GM12872 (cell line): ENCODE data around the gene GLCE.

Source experiments
- TF ChIP-seq, protein P1 (sequence below): IDR thresholded peaks from 3 replicates; pipeline ENCODE4 v1.5.1; 2011; ENCODE audit warnings: low read depth, mild to moderate bottlenecking, low read length, moderate library complexity; ENCODE audit not compliant: insufficient read depth

Gene GLCE

DNA sequence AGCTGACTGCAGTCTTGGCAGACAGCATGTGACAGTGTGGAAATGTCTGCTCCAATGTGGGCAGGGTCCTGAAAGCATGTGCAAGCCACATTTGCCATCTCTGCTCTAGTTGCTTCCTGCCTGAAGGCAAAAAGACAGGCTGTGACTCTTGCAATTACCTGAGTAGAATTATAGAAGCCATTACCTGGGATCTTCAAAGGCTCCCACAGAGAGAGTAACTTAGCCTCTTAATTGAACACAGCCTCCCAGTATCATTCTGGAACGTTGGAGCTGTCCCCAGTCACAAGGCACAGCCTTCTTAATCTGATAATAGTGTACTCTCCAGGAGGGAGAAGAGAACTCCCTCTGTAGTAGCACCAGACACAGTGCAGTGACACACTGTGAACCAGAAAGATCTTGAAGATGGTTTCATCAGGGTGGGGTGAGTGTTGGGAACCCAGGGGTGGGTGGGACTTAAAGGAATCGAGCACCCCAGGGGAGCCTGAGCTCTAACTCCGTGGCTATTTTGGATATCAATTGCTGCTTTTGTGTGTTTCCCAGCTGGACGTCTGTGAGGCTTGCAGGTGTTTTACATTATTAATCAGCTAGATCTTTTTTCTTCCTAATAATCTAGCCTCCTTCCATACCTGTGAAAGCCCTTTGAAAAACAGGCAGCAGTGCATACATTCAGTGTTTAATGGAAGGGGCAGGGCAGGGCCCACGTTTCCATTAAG, 40.6 kb upstream of the GLCE start:
- TF ChIP-seq, protein P1, sequence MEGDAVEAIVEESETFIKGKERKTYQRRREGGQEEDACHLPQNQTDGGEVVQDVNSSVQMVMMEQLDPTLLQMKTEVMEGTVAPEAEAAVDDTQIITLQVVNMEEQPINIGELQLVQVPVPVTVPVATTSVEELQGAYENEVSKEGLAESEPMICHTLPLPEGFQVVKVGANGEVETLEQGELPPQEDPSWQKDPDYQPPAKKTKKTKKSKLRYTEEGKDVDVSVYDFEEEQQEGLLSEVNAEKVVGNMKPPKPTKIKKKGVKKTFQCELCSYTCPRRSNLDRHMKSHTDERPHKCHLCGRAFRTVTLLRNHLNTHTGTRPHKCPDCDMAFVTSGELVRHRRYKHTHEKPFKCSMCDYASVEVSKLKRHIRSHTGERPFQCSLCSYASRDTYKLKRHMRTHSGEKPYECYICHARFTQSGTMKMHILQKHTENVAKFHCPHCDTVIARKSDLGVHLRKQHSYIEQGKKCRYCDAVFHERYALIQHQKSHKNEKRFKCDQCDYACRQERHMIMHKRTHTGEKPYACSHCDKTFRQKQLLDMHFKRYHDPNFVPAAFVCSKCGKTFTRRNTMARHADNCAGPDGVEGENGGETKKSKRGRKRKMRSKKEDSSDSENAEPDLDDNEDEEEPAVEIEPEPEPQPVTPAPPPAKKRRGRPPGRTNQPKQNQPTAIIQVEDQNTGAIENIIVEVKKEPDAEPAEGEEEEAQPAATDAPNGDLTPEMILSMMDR: no peak

DNA sequence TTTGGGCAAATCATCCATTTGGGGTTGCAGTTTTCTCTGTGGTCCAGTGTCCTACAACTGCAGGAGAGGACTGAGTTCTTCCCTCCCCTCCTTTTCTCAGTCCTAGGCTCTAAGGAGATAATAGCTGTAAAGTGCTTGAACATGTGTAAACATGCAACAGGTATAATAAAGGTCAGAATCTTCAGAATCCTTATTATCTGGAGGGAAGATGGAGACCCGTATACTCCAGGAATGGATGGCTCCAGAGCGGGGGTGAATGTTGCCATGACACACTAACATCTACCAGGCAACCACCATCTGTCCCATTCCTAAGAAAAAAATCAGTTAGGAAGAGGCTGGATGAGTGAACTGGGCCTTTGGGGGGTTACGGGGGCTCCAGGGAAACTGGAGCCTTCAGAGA, 39.7 kb upstream of the GLCE start:
- TF ChIP-seq, protein P1: no peak

DNA sequence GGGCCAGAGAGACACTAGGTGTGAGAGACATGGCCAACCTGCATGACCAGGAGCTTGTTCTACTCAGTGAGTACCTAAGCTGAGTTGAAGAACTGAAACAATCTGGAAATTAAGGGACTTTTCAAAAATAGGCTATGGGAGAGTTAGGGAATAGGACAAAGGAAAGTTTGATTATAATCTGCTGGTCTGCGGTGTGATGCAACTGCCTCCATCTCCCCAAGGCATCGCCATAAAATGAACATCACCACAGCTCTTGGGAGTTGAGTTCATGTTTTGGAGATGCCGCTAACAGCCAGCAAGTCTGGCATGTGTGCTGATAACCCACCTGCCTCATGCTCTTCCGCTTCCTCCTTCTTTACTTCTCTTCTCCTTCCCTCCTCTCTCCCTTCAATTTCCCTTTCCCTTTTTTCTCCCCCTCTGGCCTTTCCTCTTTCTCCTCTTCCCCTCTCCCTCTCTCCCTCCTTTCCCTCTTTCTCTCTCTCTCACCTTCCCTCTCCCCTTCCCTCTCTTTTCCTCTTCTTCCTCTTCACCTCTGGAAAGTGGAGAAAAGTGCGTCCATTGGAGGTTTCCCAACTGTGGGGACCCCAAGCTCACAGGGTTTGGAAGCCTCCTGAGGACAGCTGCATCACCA, 39.1 kb upstream of the GLCE start:
- TF ChIP-seq, protein P1: no peak

DNA sequence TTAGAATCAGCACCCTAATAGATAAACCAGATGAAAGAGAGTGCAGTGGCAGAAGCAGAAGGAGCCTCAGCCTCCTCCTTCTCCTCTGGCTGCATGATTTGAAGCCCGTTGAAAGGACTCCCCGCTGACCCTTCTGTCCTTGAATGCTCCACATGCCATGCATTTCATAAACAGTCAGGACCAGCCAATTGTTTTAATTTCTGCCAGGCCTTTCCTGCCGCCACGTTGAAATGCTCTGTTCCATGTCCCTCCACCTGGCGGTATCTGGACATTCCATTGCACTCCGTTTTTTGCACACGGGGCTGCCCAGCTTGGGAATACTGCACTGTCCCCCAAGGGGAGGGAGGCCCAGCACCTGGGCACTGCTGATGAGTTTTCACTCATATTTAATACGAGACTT, 35.2 kb upstream of the GLCE start:
- TF ChIP-seq, protein P1: no peak

DNA sequence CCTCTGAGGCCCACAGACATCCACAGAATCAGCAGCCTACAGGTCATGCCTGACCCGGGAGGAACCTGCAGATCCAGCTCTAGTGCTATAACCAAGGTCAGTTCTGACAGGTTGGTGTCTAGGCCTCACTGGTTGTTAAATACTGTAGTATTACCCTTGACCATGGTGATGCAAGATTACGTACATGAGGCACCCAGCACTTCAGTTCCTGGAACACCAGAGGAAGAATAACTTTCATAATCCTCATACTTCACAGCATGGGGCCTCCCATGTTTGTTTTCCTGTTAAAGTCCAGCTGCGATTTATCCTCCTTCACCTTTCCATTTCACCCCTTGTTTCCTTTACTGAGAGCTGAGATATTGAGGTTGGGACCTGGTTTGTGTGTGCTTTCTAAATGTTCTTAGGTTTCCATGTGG, 34.4 kb upstream of the GLCE start:
- TF ChIP-seq, protein P1: no peak

DNA sequence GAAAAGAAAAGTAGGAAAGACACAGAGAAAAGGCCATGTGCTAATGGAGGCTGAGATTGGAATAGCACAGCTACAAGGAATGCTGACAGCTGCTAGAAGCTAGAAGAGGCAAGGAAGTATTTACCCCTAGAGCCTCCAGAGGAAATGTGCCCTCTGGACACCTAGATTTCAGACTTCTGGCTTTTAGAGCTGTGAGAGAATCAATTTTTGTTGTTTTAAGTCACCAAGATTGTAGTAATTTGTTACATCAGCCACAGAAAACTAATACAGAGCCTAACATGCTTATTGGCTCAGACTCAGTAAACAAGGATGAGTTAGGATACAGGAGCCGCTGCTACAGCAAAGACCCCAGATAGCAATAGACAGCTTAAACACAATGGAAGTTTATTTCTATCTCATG, 33.1 kb upstream of the GLCE start:
- TF ChIP-seq, protein P1: no peak

DNA sequence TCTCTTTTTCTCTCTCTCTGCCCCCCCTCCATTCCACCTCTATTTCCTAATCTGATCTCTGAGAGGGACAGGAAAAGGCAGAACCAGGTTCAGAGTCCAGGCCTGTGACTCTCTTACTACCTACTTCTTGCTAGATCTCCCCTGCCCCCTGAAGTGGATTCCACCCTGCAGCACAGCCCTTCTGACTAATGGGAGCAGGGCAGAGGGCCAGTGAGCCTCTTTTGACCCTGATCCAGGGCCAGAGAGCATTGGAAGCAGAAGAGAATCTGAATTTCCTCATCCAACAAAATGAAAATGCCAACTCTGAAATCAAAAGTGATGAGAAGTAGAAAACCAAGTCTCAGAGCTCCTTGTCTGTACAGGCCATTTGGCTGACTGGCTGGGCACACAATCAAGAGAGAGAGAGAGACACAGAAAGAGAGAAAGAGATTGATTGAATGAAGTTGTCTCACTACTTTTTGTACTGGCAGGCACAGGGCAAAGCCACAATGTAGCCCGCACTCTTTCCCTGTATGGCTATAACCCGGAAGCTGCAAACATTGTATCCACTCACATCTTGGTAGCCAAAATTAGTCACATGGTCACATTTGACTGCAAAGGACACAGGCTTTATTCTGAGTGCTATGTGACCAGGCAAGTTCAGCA, 31.6 kb upstream of the GLCE start:
- TF ChIP-seq, protein P1: no peak
